Liver (tissue), 9 donors: Measurements from ENCODE around the gene NECAB2. TPM values are rescaled to one million over a fixed set of nuclear protein-coding genes. Genes with fewer than 3 reads are reported as not detected.

Source experiments
- DNase-seq: peaks from one replicate; pipeline ENCODE4 v3.0.0-alpha.2; 2017; ENCODE audit warnings: low spot score
- H3K27ac ChIP-seq, 2 donors: one replicate each; pipeline ENCODE4 v1.7.0; 2013; ENCODE audit warnings: inconsistent platforms in 2 of 2, low read length in 2 of 2, control low read depth in 1 of 2, low read depth in 1 of 2, mild to moderate bottlenecking in 1 of 2
- H3K27me3 ChIP-seq, 4 donors: one replicate each; pipeline versions ENCODE4 v1.6.1 to v1.7.0; 2013; ENCODE audit warnings: low read length in 3 of 4, inconsistent platforms in 1 of 4, mild to moderate bottlenecking in 1 of 4, moderate library complexity in 1 of 4; ENCODE audit not compliant: control insufficient read depth in 4 of 4, insufficient read depth in 4 of 4
- H3K36me3 ChIP-seq, 4 donors: one replicate each; pipeline versions ENCODE4 v1.6.1 to v1.7.0; 2013; ENCODE audit warnings: low read length in 3 of 4, mild to moderate bottlenecking in 3 of 4, low read depth in 1 of 4, moderate library complexity in 1 of 4; ENCODE audit not compliant: control insufficient read depth in 4 of 4, insufficient read depth in 3 of 4
- H3K4me1 ChIP-seq, 4 donors: one replicate each; pipeline versions ENCODE4 v1.6.1 to v1.7.0; 2013; ENCODE audit warnings: low read length in 3 of 4, mild to moderate bottlenecking in 3 of 4, moderate library complexity in 1 of 4; ENCODE audit not compliant: control insufficient read depth in 4 of 4, insufficient read depth in 4 of 4
- H3K4me3 ChIP-seq, 3 donors: one replicate each; pipeline versions ENCODE4 v1.6.1 to v1.7.0; 2013; ENCODE audit warnings: low read length in 3 of 3, control low read depth in 1 of 3, low read depth in 1 of 3, mild to moderate bottlenecking in 1 of 3
- H3K9ac ChIP-seq, 2 donors: one replicate each; pipeline ENCODE4 v1.7.0; 2013; ENCODE audit warnings: low read length in 2 of 2, mild to moderate bottlenecking in 2 of 2, moderate library complexity in 2 of 2, control low read depth in 1 of 2, low read depth in 1 of 2
- H3K9me3 ChIP-seq, 4 donors: one replicate each; pipeline versions ENCODE4 v1.6.1 to v1.7.0; 2013; ENCODE audit warnings: low read length in 3 of 4; ENCODE audit not compliant: control insufficient read depth in 4 of 4
- ATF3 ChIP-seq: IDR thresholded peaks from 2 replicates; pipeline ENCODE4 v1.6.1; 2016; ENCODE audit warnings: antibody characterized with exemption
- CTCF ChIP-seq: fragments of 150-350 bp; IDR thresholded peaks from 2 replicates; pipeline ENCODE4 v1.5.1; 2017; ENCODE audit warnings: improper control_type of control experiment, low read depth, low read length; ENCODE audit not compliant: missing input control
- EGR1 ChIP-seq, 2 donors: IDR thresholded peaks; 2 replicates each; pipeline ENCODE4 v1.6.1; 2016 to 2018; ENCODE audit warnings: antibody characterized with exemption in 2 of 2, low read depth in 2 of 2
- FOXA2 ChIP-seq: IDR thresholded peaks from 2 replicates; pipeline ENCODE4 v1.6.1; 2016; ENCODE audit warnings: antibody characterized with exemption
- GABPA ChIP-seq, 2 donors: IDR thresholded peaks in 1 of 2; conservative IDR thresholded peaks in 1 of 2; 2 replicates each; pipeline ENCODE4 v1.6.1; 2016; ENCODE audit warnings: antibody characterized with exemption in 2 of 2, mild to moderate bottlenecking in 1 of 2, moderate library complexity in 1 of 2
- HNF4A ChIP-seq, 2 donors: conservative IDR thresholded peaks; 2 replicates each; pipeline ENCODE4 v1.6.1; 2016; ENCODE audit warnings: antibody characterized with exemption in 2 of 2, mild to moderate bottlenecking in 2 of 2
- HNF4G ChIP-seq: IDR thresholded peaks from 2 replicates; pipeline ENCODE4 v1.6.1; 2016; ENCODE audit warnings: antibody characterized with exemption
- MAX ChIP-seq: IDR thresholded peaks from 2 replicates; pipeline ENCODE4 v1.6.1; 2016; ENCODE audit warnings: antibody characterized with exemption
- WGBS: extraction: QIAGEN DNeasy Blood & Tissue Kit; methylation state at CpG from one replicate; pipeline ENCODE4 v1.1.7; 2013; 5-methylcytosine and 5-hydroxymethylcytosine counted together
- polyA plus RNA-seq, 2 donors: library from polyadenylated mRNA; stranded (reverse) in 1 of 2; unstranded in 1 of 2; fragments of 200-250 nt in 1 of 2; fragments of >200 nt in 1 of 2; fragmentation: Nextera tagmentation in 1 of 2; extraction: Ambion mirVana in 1 of 2; gene quantifications; one replicate each; pipeline versions ENCODE4 v1.2.1 to v1.2.3, GENCODE V29; 2013 to 2015
- total RNA-seq, 2 donors: library from RNA; depleted of rRNA; stranded (reverse); fragments of >200 nt; gene quantifications; one replicate each; pipeline ENCODE4 v1.2.3, GENCODE V29; 2014
- donor health status: healthy.
- donor health status: healthy.
- donor health status: healthy.
- donor health status: healthy.
- donor health status: healthy.

The NECAB2 gene
- total and polyA plus RNA-seq, 4 donors, result 2.7 to 3.8 (median 2.9) TPM; not detected in 1

GRCh38 chr16:83933885-83934683, 34.0 kb upstream of the NECAB2 start (continued):
- no peak for TF ChIP-seq CTCF

- Histone ChIP-seq H3K4me1 (peaks cover 4 to 20% (median 11%) of the 10 kb centered on the region in 4 donors), H3K27ac (no peak overlapping the region), H3K36me3 (peaks cover 0 to 5% (median 0%) of the 10 kb centered on the region in 4 donors), H3K4me3 (no peak overlapping the region), H3K27me3 (no peaks in the 10 kb centered on the region), H3K9ac (no peak overlapping the region), H3K9me3 (no peaks in the 10 kb centered on the region)
- DNase-seq, result no peak
- WGBS, result 62% methylated on average over 12 of the region's 12 CpGs
- TF ChIP-seq GABPA (IDR thresholded peaks at IDR 0.05 in 1 of 2, conservative IDR thresholded peaks at IDR 0.05 in 1 of 2) (no peak), EGR1 (IDR thresholded peaks at IDR 0.05; ENCODE audit: low read depth in 2 of 2) (no peak), CTCF (no peak)
Measured at GRCh38 chr16:83934684-83934977, 33.4 kb upstream of the NECAB2 start.

GRCh38 chr16:83935005-83935857, 32.8 kb upstream of the NECAB2 start:
- no peak overlapping the region for H3K9ac ChIP-seq
- DNase-seq, result no peak
- WGBS, result 91% methylated on average over 30 of the region's 30 CpGs
- H3K4me1 ChIP-seq, result peaks cover 4 to 20% (median 11%) of the 10 kb centered on the region in 4 donors
- no peak overlapping the region for H3K4me3 ChIP-seq
- no peaks in the 10 kb centered on the region for H3K9me3 ChIP-seq
- TF ChIP-seq FOXA2 (no peak), HNF4G (no peak), HNF4A (conservative IDR thresholded peaks at IDR 0.05) (no peak), MAX (no peak), ATF3 (no peak)
- H3K36me3 ChIP-seq, result peaks cover 0 to 5% (median 0%) of the 10 kb centered on the region in 4 donors
- no peak overlapping the region for H3K27ac ChIP-seq
- H3K27me3 ChIP-seq, result no peaks in the 10 kb centered on the region
